ENCODE measurements around the gene NACAD.

NACAD gene

GRCh38 chr7:45073786-45074527 is 14.8 kb downstream of the NACAD start:
- DNase-seq (ENCODE audit: low read depth), result no peak

DNA sequence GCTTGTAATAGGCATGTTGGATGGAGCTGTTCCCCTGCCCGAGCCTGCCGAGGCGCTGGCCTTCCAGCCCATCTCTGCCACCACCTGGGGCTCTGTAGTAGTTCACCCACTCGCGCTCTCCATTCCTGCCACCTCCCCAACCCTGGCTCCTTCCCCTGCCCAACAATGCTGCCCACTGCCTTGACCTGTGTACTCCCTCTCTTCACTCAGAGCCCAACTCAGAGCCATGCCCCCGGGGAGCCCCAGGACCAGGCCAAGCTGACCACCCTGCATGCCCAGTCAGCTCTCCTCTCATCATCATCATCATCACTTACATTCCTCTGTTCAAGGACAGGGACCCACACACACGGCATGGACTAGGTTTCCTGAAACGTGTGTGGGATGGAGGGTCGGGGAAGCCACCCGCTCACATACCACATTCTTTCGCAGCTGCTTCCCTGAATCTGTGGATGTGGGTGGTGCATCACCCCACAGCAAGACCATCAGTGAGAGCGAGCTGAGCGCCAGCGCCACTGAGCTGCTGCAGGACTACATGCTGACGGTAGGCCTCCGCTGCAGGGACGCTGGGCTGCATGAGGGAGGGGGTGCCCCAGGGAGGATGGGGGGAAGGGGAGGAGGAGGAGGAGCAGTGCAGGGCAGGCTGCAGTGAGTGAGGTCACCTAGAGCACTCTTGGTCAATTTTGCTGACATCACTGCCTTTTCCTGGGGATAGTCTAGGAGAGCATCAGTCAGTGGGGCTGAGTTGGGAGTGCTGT is 15.6 kb downstream of the NACAD start:
- DNase-seq (ENCODE audit: low read depth), result no peak

DNA sequence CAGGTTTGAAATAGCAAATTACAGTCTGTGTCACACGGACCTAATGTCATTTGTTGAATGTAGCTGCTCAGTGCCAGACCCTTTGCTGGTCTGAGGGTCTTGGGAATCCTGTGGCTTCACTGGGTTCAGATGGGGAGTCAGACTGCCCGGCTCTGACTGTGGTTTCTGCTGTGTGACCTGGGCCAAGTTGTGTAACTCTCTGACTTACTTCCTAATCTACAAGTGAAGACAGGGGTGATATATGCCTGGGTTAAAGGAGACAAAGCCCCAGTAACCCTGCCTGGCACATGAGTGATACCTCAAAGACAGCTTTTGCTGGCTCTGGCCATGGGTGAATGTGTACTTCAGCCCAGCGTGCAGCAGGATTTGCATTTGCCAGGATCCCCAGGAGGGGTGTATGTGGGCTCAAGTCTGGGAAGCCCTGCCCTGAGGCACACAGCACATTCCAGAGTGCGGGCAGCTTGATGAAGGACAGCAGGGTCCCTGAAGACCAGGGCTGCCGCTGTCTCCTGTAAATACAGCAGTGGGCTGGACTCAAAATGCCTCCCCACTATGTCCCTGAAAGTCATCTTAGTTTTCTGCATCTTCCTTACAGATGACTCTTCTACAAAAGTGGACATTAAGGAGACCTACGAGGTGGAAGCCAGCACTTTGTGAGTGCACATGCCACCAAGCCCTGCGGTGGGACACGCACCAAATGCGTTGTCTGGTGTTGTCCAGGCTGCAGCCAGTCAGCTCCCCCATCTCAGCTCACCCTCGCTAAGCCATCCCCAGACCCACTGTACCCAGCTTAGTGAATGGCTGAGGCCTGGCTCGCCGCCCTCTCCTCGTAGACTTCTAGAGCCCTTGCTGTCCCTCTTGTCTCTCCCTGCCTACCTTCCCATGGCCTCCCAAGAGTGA is 16.4 kb downstream of the NACAD start:
- DNase-seq (ENCODE audit: low read depth), result no peak

- no peak for DNase-seq (ENCODE audit: low read depth)
These were observed 17.2 kb downstream of the NACAD start for GRCh38 chr7:45071528-45071927.

GRCh38 chr7:45070254-45070642 is 18.5 kb downstream of the NACAD start:
- no peak for DNase-seq (ENCODE audit: low read depth)

DNA sequence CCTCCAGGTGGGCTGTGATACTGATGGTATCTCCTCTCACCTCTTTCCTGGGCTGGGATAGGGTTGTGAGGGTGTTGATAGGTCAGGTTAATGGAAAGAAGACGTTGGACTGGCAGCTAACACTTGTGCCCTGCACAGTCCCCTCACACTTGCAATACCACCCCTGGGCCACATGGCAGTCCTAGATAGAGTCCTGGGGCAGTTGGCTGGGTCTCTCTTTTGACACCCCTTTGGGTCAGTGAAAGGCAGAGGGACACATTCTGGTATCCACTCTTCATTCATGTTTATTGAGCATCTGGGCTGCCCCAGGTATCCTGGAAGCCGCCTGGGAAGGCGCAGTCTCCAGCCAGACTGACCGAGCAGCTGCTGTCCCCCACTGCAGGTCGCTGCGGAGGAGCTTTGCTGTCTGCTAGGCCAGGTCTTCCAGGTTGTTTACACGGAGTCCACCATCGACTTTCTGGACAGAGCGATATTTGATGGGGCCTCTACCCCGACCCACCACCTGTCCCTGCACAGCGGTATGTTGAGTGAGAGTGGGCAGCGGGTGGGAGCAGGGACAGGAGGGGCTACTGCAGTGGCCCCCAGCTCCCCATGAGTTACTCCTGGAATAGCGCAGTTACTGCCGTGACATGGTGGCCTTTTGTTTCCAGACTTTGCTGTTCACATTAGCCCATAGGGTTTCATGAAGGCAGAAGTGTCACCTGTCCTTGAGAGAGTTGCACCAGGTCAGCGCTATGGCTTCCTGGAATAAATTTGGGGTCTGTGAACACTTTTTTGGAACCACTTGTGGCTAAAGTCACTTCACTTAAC is 19.1 kb downstream of the NACAD start:
- DNase-seq (ENCODE audit: low read depth), result no peak

- no peak for DNase-seq (ENCODE audit: low read depth)
These were observed 20.3 kb downstream of the NACAD start for GRCh38 chr7:45068236-45069023.

- no peak for DNase-seq (ENCODE audit: low read depth)
These were observed 21.2 kb downstream of the NACAD start for GRCh38 chr7:45067582-45067981.

DNA sequence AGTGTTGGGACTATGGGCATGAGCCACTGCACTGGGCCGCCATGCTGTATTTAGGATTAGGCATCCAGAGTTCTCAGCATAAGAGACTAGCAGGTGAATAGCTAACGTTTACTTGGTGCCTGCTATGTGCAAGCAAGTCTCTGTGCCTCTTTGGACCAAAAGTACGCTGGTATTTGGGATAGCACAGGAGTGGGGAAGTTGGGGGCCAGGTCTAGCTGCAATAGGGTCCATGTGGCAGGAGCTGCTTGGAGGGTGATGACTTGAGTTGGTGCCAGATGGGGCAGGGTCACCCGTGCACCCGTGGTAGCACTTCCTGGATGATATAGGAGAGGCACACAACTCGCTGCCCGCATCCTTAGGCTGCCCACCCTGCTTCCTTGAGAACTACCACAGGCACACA is 22.4 kb downstream of the NACAD start:
- no peak for DNase-seq (ENCODE audit: low read depth)

- DNase-seq (ENCODE audit: low read depth), result no peak
These were observed 23.5 kb downstream of the NACAD start for GRCh38 chr7:45065031-45065995.

GRCh38 chr7:45064047-45064725 is 24.6 kb downstream of the NACAD start:
- DNase-seq (ENCODE audit: low read depth), result no peak

DNA sequence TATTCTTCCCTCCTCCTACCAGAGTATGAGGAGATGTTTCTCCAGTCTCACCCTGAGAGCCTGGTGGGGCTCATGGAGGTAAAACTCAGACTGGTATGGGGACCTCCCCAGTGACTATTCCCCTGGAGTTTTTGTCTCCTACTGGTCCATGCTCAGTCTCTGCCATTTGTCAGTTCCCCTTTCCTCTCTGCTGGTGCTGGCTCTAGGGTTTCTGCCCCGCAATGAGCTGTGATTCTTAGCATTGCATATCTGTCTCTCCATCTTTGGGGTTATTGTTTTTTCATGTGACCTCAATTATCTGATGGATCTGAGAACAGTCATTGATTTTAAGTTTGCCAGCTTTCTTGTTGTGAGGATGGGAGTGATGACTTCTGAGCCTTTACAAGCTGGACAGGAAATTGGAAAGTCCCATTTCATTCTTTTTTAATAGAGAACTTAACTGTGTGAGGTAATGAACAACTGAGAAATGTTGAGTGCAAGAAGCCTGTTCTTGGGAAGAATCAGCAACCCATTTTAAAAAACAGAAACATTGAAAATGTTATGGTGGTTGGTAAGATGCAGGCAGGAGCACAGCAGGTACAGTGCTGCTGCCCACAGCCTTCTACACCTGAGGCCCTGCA is 26.9 kb downstream of the NACAD start:
- no peak for DNase-seq (ENCODE audit: low read depth)

DNA sequence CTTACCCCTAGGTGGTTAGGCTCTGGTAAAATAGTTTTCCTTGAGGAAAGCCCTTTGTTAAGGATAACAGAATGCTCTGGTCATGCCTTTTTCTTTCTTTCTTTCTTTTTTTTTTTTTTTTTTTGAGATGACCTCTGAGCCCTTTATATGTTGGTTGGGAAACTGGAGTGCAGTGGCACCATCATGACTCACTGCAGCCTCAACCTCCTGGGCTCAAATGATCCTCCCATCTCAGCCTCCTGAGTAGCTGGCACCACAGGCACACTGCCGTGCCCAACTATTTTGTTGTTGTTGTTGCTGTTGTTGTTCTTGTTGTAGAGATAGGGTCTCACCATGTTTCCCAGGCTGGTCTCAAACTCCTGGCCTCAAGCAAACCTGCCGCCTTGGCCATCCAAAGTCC is 27.4 kb downstream of the NACAD start:
- DNase-seq (ENCODE audit: low read depth), result no peak

DNA sequence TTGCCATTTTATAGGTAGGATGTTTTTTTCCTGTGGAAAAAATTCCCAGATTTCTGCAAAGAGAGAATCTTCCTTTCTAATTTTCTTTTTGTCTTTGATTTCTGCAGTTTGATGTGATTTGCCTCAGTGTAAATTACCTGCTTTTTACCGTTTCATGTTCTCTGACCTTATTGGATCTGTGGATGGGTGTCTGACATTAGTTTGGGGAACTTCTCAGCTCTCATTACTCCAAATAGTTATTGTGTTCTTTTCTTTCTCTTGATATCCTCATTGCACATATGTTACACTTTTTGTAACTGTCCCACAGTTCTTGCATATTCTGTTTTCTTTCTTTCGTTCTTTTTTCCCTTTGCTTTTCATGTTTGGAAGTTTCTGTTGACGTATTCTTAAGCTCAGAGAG is 28.5 kb downstream of the NACAD start:
- DNase-seq (ENCODE audit: low read depth), result no peak

GRCh38 chr7:45057878-45058277 is 30.9 kb downstream of the NACAD start:
- DNase-seq (ENCODE audit: low read depth), result no peak

GRCh38 chr7:45055594-45056219 is 33.1 kb downstream of the NACAD start:
- no peak for DNase-seq (ENCODE audit: low read depth)

- DNase-seq (ENCODE audit: low read depth), result no peak
These were observed 33.8 kb downstream of the NACAD start for GRCh38 chr7:45055016-45055415.

- no peak for DNase-seq (ENCODE audit: low read depth)
These were observed 34.3 kb downstream of the NACAD start for GRCh38 chr7:45054442-45054841.
